Skin of body (tissue), 2 donors: ENCODE data around the gene CIBAR2. TPM values are rescaled to one million over a fixed set of nuclear protein-coding genes. Genes with fewer than 3 reads are reported as not detected.

Experiments
- DNase-seq: peaks from one replicate; lab custom pipeline; 2025; lab: John Stamatoyannopoulos, UW
- total RNA-seq: library from RNA; depleted of rRNA; stranded (reverse); fragments of >200 nt; gene quantifications from one replicate; pipeline ENCODE4 v1.2.3, GENCODE V29; 2014

Gene CIBAR2
- total RNA-seq, 1 donor from 2014 or later: not detected

- DNase-seq: no peak
Observed at GRCh38 chr16:85083051-85083639, 29.1 kb downstream of the CIBAR2 start.

GRCh38 chr16:85082173-85083050 is 29.9 kb downstream of the CIBAR2 start:
- no peak for DNase-seq

GRCh38 chr16:85081765-85082164 is 30.5 kb downstream of the CIBAR2 start:
- no peak for DNase-seq

- DNase-seq: no peak
Observed at GRCh38 chr16:85081038-85081437, 31.2 kb downstream of the CIBAR2 start.

GRCh38 chr16:85079785-85080570 is 32.3 kb downstream of the CIBAR2 start:
- DNase-seq: no peak

- no peak for DNase-seq
Observed at GRCh38 chr16:85078952-85079351, 33.3 kb downstream of the CIBAR2 start.

GRCh38 chr16:85078226-85078625 is 34.0 kb downstream of the CIBAR2 start:
- DNase-seq: no peak

GRCh38 chr16:85077576-85078125 is 34.6 kb downstream of the CIBAR2 start:
- no peak for DNase-seq

- no peak for DNase-seq
Observed at GRCh38 chr16:85077039-85077438, 35.2 kb downstream of the CIBAR2 start.

GRCh38 chr16:85075236-85075924 is 36.9 kb downstream of the CIBAR2 start:
- DNase-seq: no peak

GRCh38 chr16:85074225-85074914 is 37.9 kb downstream of the CIBAR2 start:
- DNase-seq: no peak

- DNase-seq: peak; percentile 48
Observed at GRCh38 chr16:85072947-85073346, 39.3 kb downstream of the CIBAR2 start.

- no peak for DNase-seq
Observed at GRCh38 chr16:85072076-85072860, 40.0 kb downstream of the CIBAR2 start.

- no peak for DNase-seq
Observed at GRCh38 chr16:85069171-85069570, 43.1 kb downstream of the CIBAR2 start.

- DNase-seq: no peak
Observed at GRCh38 chr16:85068746-85069145, 43.5 kb downstream of the CIBAR2 start.

- DNase-seq: no peak
Observed at GRCh38 chr16:85067426-85067825, 44.8 kb downstream of the CIBAR2 start.

- DNase-seq: no peak
Observed at GRCh38 chr16:85067024-85067423, 45.2 kb downstream of the CIBAR2 start.

GRCh38 chr16:85066346-85066885 is 45.9 kb downstream of the CIBAR2 start:
- no peak for DNase-seq

GRCh38 chr16:85065099-85065498 is 47.2 kb downstream of the CIBAR2 start:
- DNase-seq: no peak
